NCI-H82 treated with DMSO at 0.1 percent for 48 hours (cell line): ENCODE measurements around the gene DNAJC5.
"Not testable (repeated sequence)": the region's sequence is repeated elsewhere in the genome, so short reads cannot be mapped to it uniquely, and the experiment has no call there.

Source experiments
- DNase-seq: peaks from one replicate; lab custom pipeline; 2025; ENCODE audit not compliant: unreplicated experiment; lab: John Stamatoyannopoulos, UW

DNAJC5 gene

GRCh38 chr20:63952769-63953168, 57.8 kb downstream of the DNAJC5 start:
- DNase-seq, result no peak

GRCh38 chr20:63953764-63954429, 59.0 kb downstream of the DNAJC5 start:
- no peak for DNase-seq

GRCh38 chr20:63955281-63955826, 60.4 kb downstream of the DNAJC5 start:
- no peak for DNase-seq

- peak; percentile 45 for DNase-seq
Observed at GRCh38 chr20:63955827-63956663, 61.1 kb downstream of the DNAJC5 start, which contains the start of gene UCKL1. UCKL1 (minus strand) TSS chr20:63956416; CDS start chr20:63956372, 44 bp downstream.

- DNase-seq, result no peak
Observed at GRCh38 chr20:63956664-63957003, 61.7 kb downstream of the DNAJC5 start.

GRCh38 chr20:63957004-63957689, 62.2 kb downstream of the DNAJC5 start:
- peak; percentile 63 for DNase-seq

- no peak for DNase-seq
Observed at GRCh38 chr20:63957690-63958441, 62.9 kb downstream of the DNAJC5 start.

- no peak for DNase-seq
Observed at GRCh38 chr20:63958471-63958870, 63.5 kb downstream of the DNAJC5 start.

- no peak for DNase-seq
Observed at GRCh38 chr20:63958964-63959698, 64.2 kb downstream of the DNAJC5 start.

- DNase-seq, result no peak
Observed at GRCh38 chr20:63959699-63960075, 64.8 kb downstream of the DNAJC5 start.

- DNase-seq, result not testable (repeated sequence)
Observed at GRCh38 chr20:63960654-63961621, 66.0 kb downstream of the DNAJC5 start.

- DNase-seq, result no peak
Observed at GRCh38 chr20:63961664-63962425, 66.9 kb downstream of the DNAJC5 start.

- DNase-seq, result no peak
Observed at GRCh38 chr20:63962426-63963347, 67.8 kb downstream of the DNAJC5 start.

- no peak for DNase-seq
Observed at GRCh38 chr20:63963348-63963741, 68.4 kb downstream of the DNAJC5 start.

- no peak for DNase-seq
Observed at GRCh38 chr20:63963784-63964301, 68.9 kb downstream of the DNAJC5 start.

GRCh38 chr20:63964412-63964811, 69.5 kb downstream of the DNAJC5 start:
- DNase-seq, result no peak
